NCI-H2107 treated with DMSO at 0.1 percent for 48 hours (cell line): ENCODE results near the gene GPHN.
"Not testable (repeated sequence)": the region's sequence is repeated elsewhere in the genome, so short reads cannot be mapped to it uniquely, and the experiment has no call there.

Source experiments
- DNase-seq: peaks from one replicate; lab custom pipeline; 2025; ENCODE audit not compliant: unreplicated experiment; lab: John Stamatoyannopoulos, UW

The GPHN gene

GRCh38 chr14:66651536-66652220 is 143.7 kb downstream of the GPHN start:
- no peak for DNase-seq

- DNase-seq, result no peak
Measured at GRCh38 chr14:66652525-66653106, 144.7 kb downstream of the GPHN start.

GRCh38 chr14:66657780-66658179 is 149.8 kb downstream of the GPHN start:
- no peak for DNase-seq

GRCh38 chr14:66662374-66662773 is 154.4 kb downstream of the GPHN start:
- no peak for DNase-seq

DNA sequence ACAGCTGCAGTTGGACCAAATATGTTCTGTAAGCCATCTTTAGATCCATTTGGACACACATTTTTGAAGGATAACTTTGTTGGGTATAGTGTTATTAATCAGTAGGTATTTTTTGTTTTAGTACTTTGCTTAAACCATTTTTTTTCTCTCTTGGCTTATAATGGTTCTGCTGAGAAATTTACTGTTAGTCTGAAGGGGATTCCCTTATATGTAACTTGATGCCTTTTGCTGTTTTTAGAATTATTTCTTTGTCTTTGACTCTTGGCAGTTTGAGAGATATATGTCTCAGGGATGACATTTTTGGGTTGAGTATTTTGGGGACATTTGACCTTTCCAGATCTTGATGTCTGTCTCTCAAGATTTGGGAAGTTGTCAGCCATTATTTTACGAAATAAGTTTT is 169.8 kb downstream of the GPHN start:
- DNase-seq, result no peak

DNA sequence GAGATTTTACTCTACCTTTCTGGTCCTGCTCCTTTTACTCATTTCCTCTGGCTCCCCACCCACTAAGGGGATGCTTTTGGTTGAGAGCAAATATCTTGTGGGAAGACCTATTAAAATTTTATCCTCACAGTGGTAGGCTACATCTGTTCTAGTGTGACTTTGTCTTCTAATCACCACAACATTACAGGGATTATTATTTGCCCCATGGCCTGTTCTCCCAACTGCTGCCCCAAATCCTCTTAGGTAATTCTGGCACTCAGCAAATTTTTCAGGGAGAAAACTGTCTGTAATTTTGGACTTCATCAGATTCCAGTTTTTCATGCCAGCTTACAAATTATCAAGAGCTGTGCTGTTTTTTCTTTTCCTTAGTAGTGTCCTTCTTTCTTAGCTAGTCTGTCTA is 172.3 kb downstream of the GPHN start:
- no peak for DNase-seq

GRCh38 chr14:66696326-66696725 is 188.4 kb downstream of the GPHN start:
- DNase-seq, result no peak

DNA sequence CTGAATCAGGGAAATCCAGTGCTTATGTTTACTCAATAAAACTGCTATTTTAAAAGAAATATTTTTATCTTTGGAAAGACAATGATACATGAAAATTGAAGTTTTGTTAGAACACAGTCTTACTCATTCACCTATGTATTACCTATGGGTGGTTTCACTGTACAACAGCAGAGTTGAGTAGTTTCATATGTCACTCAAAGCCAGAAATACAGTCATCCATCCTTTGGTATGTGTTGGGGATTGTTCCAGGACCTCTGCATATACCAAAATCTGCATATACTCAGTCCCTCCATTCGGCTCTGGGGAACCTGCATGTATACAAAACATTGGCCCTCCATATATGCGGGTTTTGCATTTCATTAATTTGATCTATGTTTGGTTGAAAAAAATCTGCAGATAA is 190.6 kb downstream of the GPHN start:
- no peak for DNase-seq

DNA sequence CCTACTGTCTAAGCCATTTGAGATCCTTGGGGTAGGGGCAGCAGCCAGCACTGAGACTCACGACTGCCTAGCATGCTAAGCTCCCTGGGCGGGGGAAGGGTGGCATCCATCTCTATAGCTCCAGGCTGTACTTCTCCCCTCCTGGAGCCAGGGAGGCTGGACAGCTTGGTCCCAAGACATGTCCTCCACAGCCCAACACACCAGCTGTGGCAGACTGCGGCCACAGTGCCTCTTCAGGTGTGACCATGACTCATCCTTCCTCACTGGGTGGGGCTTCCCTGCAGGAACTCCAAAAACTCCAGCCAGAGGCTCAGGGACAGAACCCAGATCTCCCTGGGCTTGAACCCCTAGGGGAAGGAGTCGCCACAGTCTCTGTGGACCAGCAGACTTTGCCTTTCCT is 193.9 kb downstream of the GPHN start:
- no peak for DNase-seq

DNA sequence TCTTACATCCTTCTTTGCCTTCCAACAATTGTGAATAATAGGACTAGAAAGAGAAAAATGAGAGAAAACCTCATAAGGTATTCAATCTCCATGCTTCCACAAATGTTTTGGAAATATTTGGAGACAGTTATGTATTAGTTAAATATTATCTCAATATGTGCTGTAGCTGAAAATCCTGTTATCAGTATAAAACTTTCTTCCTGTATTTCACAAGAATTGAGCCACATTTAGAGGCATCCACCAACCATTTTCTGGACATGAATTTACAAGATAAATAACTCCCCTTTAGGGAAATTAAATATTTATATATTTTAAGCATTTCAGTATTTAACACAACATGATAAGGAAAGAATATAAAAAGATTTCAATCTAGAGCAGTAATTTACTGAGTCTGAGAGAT is 200.3 kb downstream of the GPHN start:
- no peak for DNase-seq

DNA sequence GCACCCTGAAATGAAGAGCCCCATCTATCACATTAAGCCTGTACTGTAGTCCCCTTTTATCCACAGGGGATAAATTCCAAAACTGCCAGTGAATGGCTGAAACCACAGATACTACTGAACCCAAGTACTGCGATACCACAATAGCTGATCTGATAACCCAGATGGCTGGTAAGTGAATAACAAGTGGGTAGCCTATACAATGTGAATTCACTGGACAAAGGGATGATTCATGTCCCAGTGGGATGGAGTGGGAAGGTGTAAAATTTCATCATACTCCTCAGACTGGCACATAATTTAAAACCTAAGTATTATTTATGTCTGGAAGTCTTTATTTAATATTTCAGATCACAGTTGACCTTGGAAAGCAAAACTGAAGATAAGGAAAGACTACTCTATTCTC is 201.3 kb downstream of the GPHN start:
- DNase-seq, result peak; percentile 41

- not testable (repeated sequence) for DNase-seq
Measured at GRCh38 chr14:66714291-66714690, 206.3 kb downstream of the GPHN start.

- not testable (repeated sequence) for DNase-seq
Measured at GRCh38 chr14:66715313-66715712, 207.4 kb downstream of the GPHN start.

DNA sequence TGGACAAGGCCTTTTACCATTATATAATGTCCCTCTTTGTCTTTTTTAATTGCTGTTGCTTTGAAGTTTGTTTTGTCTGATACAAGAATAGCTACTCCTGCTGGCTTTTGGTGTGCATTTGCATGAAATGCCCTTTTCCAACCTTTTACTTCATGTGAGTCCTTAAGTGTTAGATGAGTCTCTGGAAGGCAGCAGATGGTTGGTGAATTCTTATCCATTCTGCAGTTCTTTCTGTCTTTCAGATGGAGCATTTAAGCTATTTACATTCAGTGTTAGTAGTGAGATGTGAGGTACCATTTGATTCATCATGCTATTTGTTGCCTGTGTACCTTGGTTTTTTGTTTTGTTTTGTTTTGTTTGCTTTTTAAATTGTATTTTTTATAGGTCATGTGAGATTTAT is 208.3 kb downstream of the GPHN start:
- no peak for DNase-seq

- DNase-seq, result no peak
Measured at GRCh38 chr14:66717561-66718140, 209.7 kb downstream of the GPHN start.

GRCh38 chr14:66724996-66725395 is 217.0 kb downstream of the GPHN start:
- DNase-seq, result no peak

GRCh38 chr14:66731298-66731697 is 223.4 kb downstream of the GPHN start:
- not testable (repeated sequence) for DNase-seq

DNA sequence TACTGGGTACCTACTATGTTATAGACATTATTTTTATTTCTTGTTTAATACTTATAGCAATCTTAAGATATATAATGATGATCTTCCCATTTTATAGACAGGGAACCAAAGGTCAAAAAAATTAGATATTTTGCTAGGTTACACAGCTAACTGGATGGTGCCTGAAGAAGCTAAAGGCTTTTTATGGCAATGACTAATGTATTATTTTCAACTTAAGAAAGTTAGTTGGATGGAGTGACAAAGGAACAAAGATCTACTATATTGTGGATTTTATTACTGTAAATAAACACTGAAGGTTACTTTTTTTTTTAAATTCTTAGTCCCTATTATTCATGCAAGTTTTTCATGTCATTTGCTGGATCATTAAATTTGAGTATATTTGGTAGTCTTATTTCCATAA is 227.9 kb downstream of the GPHN start:
- DNase-seq, result no peak

GRCh38 chr14:66739826-66740225 is 231.9 kb downstream of the GPHN start:
- DNase-seq, result no peak

DNA sequence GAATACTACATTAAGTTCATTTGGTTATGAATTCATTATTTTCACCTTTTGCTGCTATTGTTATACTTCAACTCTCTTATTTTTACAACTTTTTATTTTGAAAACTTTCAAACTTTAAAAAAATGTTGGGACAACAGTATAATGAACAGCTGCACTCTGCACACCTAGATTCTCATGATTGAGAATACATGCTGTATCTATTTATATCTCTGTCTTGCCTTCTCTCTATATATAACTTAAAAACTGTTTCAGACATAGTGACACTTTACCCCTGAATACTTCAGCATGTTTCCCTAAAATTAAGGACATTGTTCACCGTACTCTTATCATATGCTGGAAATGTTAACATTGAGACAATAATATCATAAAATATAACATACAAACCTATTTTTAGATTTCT is 237.1 kb downstream of the GPHN start:
- DNase-seq, result no peak

GRCh38 chr14:66746316-66747006 is 238.5 kb downstream of the GPHN start:
- DNase-seq, result no peak

- DNase-seq, result no peak
Measured at GRCh38 chr14:66752109-66752508, 244.2 kb downstream of the GPHN start.
